Spleen (tissue), 11 donors: ENCODE data around the gene CALM3. TPM values are rescaled to one million over a fixed set of nuclear protein-coding genes. Genes with fewer than 3 reads are reported as not detected.

ENCODE experiments used
- DNase-seq: peaks from one replicate; pipeline ENCODE4 v3.0.0-alpha.2; 2020
- H3K27ac ChIP-seq, 8 donors: fragments of 200-600 bp; sonication (generic) in 7 of 8; 1 replicate in 4 of 8; 2 replicates in 4 of 8; pipeline versions ENCODE4 v1.5.0 to v1.8.0; 2016 to 2021; ENCODE audit warnings: inconsistent platforms in 4 of 8, mild to moderate bottlenecking in 4 of 8, moderate library complexity in 1 of 8
- H3K27me3 ChIP-seq, 7 donors: fragments of 200-600 bp; sonication (generic) in 6 of 7; replicated peaks in 1 of 7; 1 replicate in 4 of 7; 2 replicates in 3 of 7; pipeline versions ENCODE4 v1.5.0 to v1.8.0; 2016 to 2021; ENCODE audit warnings: inconsistent platforms in 3 of 7, mild to moderate bottlenecking in 1 of 7
- H3K36me3 ChIP-seq, 6 donors: fragments of 200-600 bp; sonication (generic) in 5 of 6; 1 replicate in 4 of 6; 2 replicates in 2 of 6; pipeline versions ENCODE4 v1.5.0 to v1.8.0; 2016 to 2021; ENCODE audit warnings: inconsistent platforms in 2 of 6
- H3K4me1 ChIP-seq, 6 donors: fragments of 200-600 bp; sonication (generic) in 5 of 6; 1 replicate in 3 of 6; 2 replicates in 3 of 6; pipeline versions ENCODE4 v1.5.0 to v1.8.0; 2016 to 2021; ENCODE audit warnings: inconsistent platforms in 3 of 6
- H3K4me3 ChIP-seq, 8 donors: fragments of 200-600 bp; sonication (generic) in 7 of 8; 1 replicate in 4 of 8; 2 replicates in 4 of 8; pipeline versions ENCODE4 v1.5.0 to v1.8.0; 2016 to 2021; ENCODE audit warnings: inconsistent platforms in 4 of 8, mild to moderate bottlenecking in 4 of 8, moderate library complexity in 2 of 8
- H3K9me3 ChIP-seq, 8 donors: fragments of 200-600 bp; sonication (generic) in 7 of 8; 1 replicate in 4 of 8; 2 replicates in 4 of 8; pipeline versions ENCODE4 v1.5.0 to v1.8.0; 2016 to 2021; ENCODE audit warnings: inconsistent platforms in 4 of 8
- POLR2A ChIP-seq, 3 donors: fragments of 450-650 bp; IDR thresholded peaks; one replicate each; pipeline ENCODE4 v1.5.1; 2017; ENCODE audit warnings: antibody characterized with exemption in 3 of 3, mild to moderate bottlenecking in 1 of 3
- POLR2AphosphoS5 ChIP-seq, 3 donors: sonication (generic); formaldehyde crosslinking; IDR thresholded peaks; one replicate each; pipeline ENCODE4 v1.5.1; 2017; ENCODE audit warnings: antibody characterized with exemption in 3 of 3
- WGBS, 5 donors: extraction: QIAGEN DNeasy Blood & Tissue Kit in 3 of 5; methylation state at CpG; one replicate each; pipeline versions ENCODE4 v1.1.5 to v1.1.7; 2013 to 2018; 5-methylcytosine and 5-hydroxymethylcytosine counted together
- intact Hi-C: fragments of 100-400 bp; cut with DNase I; formaldehyde crosslinking; loops from one replicate; pipeline ENCODE4 v1.15.0; 2023; ENCODE audit warnings: low total_unique reads
- polyA plus RNA-seq, 3 donors: library from polyadenylated mRNA; stranded (reverse); fragments of 200-250 nt; gene quantifications; one replicate each; pipeline ENCODE4 v1.2.1, GENCODE V29; 2013
- total RNA-seq, 7 donors: library from RNA; depleted of rRNA in 3 of 7; stranded (reverse); fragments of >200 nt in 3 of 7; fragmentation: NEBNext Ultra II Directional in 4 of 7; extraction: Animal tissue kit (Norgen Biotek cat#: 25700) in 4 of 7; gene quantifications; one replicate each; pipeline versions ENCODE4 v1.1.0 to v1.2.1, GENCODE V29; 2016 to 2021
- TF ChIP-seq, protein P1 (sequence below), 11 experiments: fragments of 200-600 bp in 7 of 11; fragments of 450-650 bp in 4 of 11; sonication (generic) in 4 of 11; IDR thresholded peaks in 8 of 11; conservative IDR thresholded peaks in 3 of 11; 1 replicate in 7 of 11; 2 replicates in 4 of 11; pipeline versions ENCODE4 v1.4.0 to v1.8.0; 2016 to 2021; ENCODE audit warnings: antibody characterized with exemption in 11 of 11, inconsistent platforms in 4 of 11, mild to moderate bottlenecking in 1 of 11
- donor health status: healthy with polysubstance abuse.
- donor health status: DM: no; HTN: no; CAD: no; lungs with moderate emphysema.
- donor health status: DM: no; HTN: no; CAD: no.
- donor health status: Bipolar disorder and iron deficiency.
- donor health status: healthy.
- donor health status: DM: no; HTN: no; CAD: no.
- donor health status: DM: yes; HTN: yes; CAD: no.

CALM3 gene
- total and polyA plus RNA-seq, 10 donors: 78.1 to 197 (median 140) TPM

- Histone ChIP-seq H3K27ac (peak overlapping the region; percentile 96 to 99 (median 99)), H3K9me3 (peaks cover 0 to 21% (median 17%) of the 10 kb centered on the region in 8 donors), H3K4me3 (peak overlapping the region; percentile 47 to 98 (median 92)), H3K4me1 (peaks cover 21 to 45% (median 36%) of the 10 kb centered on the region in 6 donors), H3K36me3 (peaks cover 0 to 5% (median 0%) of the 10 kb centered on the region in 6 donors), H3K27me3 (no peaks in the 10 kb centered on the region)
- WGBS, 5 donors: 64 to 74% (median 70%) methylated on average over 9 of the region's 9 CpGs
- intact Hi-C loops: no loop called here
- DNase-seq: no peak
- TF ChIP-seq, protein P1, sequence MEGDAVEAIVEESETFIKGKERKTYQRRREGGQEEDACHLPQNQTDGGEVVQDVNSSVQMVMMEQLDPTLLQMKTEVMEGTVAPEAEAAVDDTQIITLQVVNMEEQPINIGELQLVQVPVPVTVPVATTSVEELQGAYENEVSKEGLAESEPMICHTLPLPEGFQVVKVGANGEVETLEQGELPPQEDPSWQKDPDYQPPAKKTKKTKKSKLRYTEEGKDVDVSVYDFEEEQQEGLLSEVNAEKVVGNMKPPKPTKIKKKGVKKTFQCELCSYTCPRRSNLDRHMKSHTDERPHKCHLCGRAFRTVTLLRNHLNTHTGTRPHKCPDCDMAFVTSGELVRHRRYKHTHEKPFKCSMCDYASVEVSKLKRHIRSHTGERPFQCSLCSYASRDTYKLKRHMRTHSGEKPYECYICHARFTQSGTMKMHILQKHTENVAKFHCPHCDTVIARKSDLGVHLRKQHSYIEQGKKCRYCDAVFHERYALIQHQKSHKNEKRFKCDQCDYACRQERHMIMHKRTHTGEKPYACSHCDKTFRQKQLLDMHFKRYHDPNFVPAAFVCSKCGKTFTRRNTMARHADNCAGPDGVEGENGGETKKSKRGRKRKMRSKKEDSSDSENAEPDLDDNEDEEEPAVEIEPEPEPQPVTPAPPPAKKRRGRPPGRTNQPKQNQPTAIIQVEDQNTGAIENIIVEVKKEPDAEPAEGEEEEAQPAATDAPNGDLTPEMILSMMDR (IDR thresholded peaks at IDR 0.05 in 8 of 11, conservative IDR thresholded peaks at IDR 0.05 in 3 of 11): no peak
- no peak for TF ChIP-seq POLR2A (IDR thresholded peaks at IDR 0.05)
- no peak for TF ChIP-seq POLR2AphosphoS5 (IDR thresholded peaks at IDR 0.05)
Observed at GRCh38 chr19:46599716-46600373, 1.3 kb upstream of the CALM3 start.

GRCh38 chr19:46600384-46601317 is 479 bp upstream of the CALM3 start:
- Histone ChIP-seq H3K4me3 (peak overlapping the region; percentile 86 to 99 (median 94)), H3K27me3 (no peaks in the 10 kb centered on the region), H3K27ac (peak overlapping the region; percentile 96 to 99 (median 99)), H3K9me3 (peaks cover 0 to 21% (median 17%) of the 10 kb centered on the region in 8 donors), H3K36me3 (peaks cover 0 to 14% (median 4%) of the 10 kb centered on the region in 6 donors), H3K4me1 (peaks cover 21 to 53% (median 41%) of the 10 kb centered on the region in 6 donors)
- intact Hi-C loops: no loop called here
- 1 to 2% (median 1%) methylated on average over 44 to 93 of the region's 93 CpGs for WGBS, 5 donors
- TF ChIP-seq POLR2A (IDR thresholded peaks at IDR 0.05): peak in 2 of 3 donors; percentile 46 to 76
- TF ChIP-seq, protein P1 (IDR thresholded peaks at IDR 0.05 in 8 of 11, conservative IDR thresholded peaks at IDR 0.05 in 3 of 11): peak in 2 of 11 experiments; percentile 28 to 32
- TF ChIP-seq POLR2AphosphoS5 (IDR thresholded peaks at IDR 0.05): peak; percentile 84 to 90 (median 86)
- DNase-seq: peak; percentile 97

GRCh38 chr19:46602392-46603194 is 1.5 kb downstream of the CALM3 start:
- Histone ChIP-seq H3K4me3 (peak overlapping the region; percentile 86 to 99 (median 94)), H3K4me1 (peaks cover 21 to 65% (median 42%) of the 10 kb centered on the region in 6 donors), H3K27ac (peak overlapping the region; percentile 2 to 99 (median 97)), H3K36me3 (peaks cover 4 to 33% (median 22%) of the 10 kb centered on the region in 6 donors), H3K9me3 (peaks cover 0 to 19% (median 16%) of the 10 kb centered on the region in 8 donors), H3K27me3 (no peaks in the 10 kb centered on the region)
- DNase-seq: peak; percentile 81
- WGBS, 5 donors: 17 to 40% (median 20%) methylated on average over 19 to 23 of the region's 23 CpGs
- intact Hi-C loops: no loop called here
- TF ChIP-seq POLR2A (IDR thresholded peaks at IDR 0.05) (no peak), POLR2AphosphoS5 (IDR thresholded peaks at IDR 0.05) (no peak)
- TF ChIP-seq, protein P1 (IDR thresholded peaks at IDR 0.05 in 8 of 11, conservative IDR thresholded peaks at IDR 0.05 in 3 of 11): no peak
